Chondrocyte (in vitro differentiated cells): Measurements from ENCODE around the gene AGBL3. TPM values are rescaled to one million over a fixed set of nuclear protein-coding genes. Genes with fewer than 3 reads are reported as not detected.

Experiments
- DNase-seq: peaks from one replicate; pipeline ENCODE4 v3.0.0; 2021; ENCODE audit warnings: mixed read lengths, low spot score
- H3K27ac Mint-ChIP-seq: one replicate; pipeline ENCODE4 v1.8.0; 2021; ENCODE audit warnings: mild to moderate bottlenecking, moderate library complexity, mixed read lengths; ENCODE audit not compliant: unreplicated experiment
- H3K27me3 Mint-ChIP-seq: 2 replicates; pipeline ENCODE4 v1.8.0; 2021; ENCODE audit warnings: low read depth, mixed read lengths
- H3K36me3 Mint-ChIP-seq: 2 replicates; pipeline ENCODE4 v1.8.0; 2021; ENCODE audit warnings: low read depth, mixed read lengths
- H3K4me1 Mint-ChIP-seq: 2 replicates; pipeline ENCODE4 v1.8.0; 2021; ENCODE audit warnings: low read depth, mild to moderate bottlenecking, mixed read lengths
- H3K4me3 Mint-ChIP-seq: one replicate; pipeline ENCODE4 v1.8.0; 2021; ENCODE audit warnings: mild to moderate bottlenecking, moderate library complexity, mixed read lengths; ENCODE audit not compliant: unreplicated experiment
- H3K9me3 Mint-ChIP-seq: 2 replicates; pipeline ENCODE4 v1.8.0; 2021; ENCODE audit warnings: low read depth, mixed read lengths
- CTCF ChIP-seq: fragments of 200-600 bp; sonication (generic); IDR thresholded peaks from 2 replicates; pipeline ENCODE4 v1.5.0; 2021; ENCODE audit warnings: antibody characterized with exemption, mild to moderate bottlenecking, moderate library complexity
- total RNA-seq: library from RNA; stranded (reverse); gene quantifications from 3 replicates; pipeline ENCODE4 v1.2.1, GENCODE V29; 2021

The AGBL3 gene
- total RNA-seq, 1 donor from 2014 or later: 0.30 TPM

GRCh38 chr7:135102372-135102771 is 116.1 kb downstream of the AGBL3 start:
- DNase-seq: no peak
- Mint-ChIP-seq H3K36me3 (no peaks in the 10 kb centered on the region), H3K4me1 (peaks cover 8% of the 10 kb centered on the region), H3K27ac (no peak overlapping the region), H3K4me3 (no peak overlapping the region), H3K9me3 (no peaks in the 10 kb centered on the region), H3K27me3 (peaks cover 2% of the 10 kb centered on the region)
- TF ChIP-seq CTCF: no peak

GRCh38 chr7:135109562-135109961 is 123.3 kb downstream of the AGBL3 start:
- Mint-ChIP-seq H3K27ac (no peak overlapping the region), H3K4me1 (no peaks in the 10 kb centered on the region), H3K27me3 (peaks cover 5% of the 10 kb centered on the region), H3K9me3 (no peaks in the 10 kb centered on the region), H3K4me3 (no peak overlapping the region), H3K36me3 (no peaks in the 10 kb centered on the region)
- no peak for DNase-seq
- TF ChIP-seq CTCF: no peak

- Mint-ChIP-seq H3K36me3 (no peaks in the 10 kb centered on the region), H3K4me1 (no peaks in the 10 kb centered on the region), H3K9me3 (no peaks in the 10 kb centered on the region), H3K27ac (no peak overlapping the region), H3K4me3 (no peak overlapping the region), H3K27me3 (peaks cover 5% of the 10 kb centered on the region)
- no peak for DNase-seq
- TF ChIP-seq CTCF: no peak
These were observed 123.7 kb downstream of the AGBL3 start for GRCh38 chr7:135109976-135110375.

GRCh38 chr7:135111379-135111778 is 125.1 kb downstream of the AGBL3 start:
- no peak for DNase-seq
- H3K4me3 Mint-ChIP-seq: no peak overlapping the region
- no peaks in the 10 kb centered on the region for H3K9me3 Mint-ChIP-seq
- peaks cover 5% of the 10 kb centered on the region for H3K27me3 Mint-ChIP-seq
- H3K4me1 Mint-ChIP-seq: no peaks in the 10 kb centered on the region
- H3K27ac Mint-ChIP-seq: no peak overlapping the region
- TF ChIP-seq CTCF: no peak
- H3K36me3 Mint-ChIP-seq: no peaks in the 10 kb centered on the region

- Mint-ChIP-seq H3K9me3 (peaks cover 7% of the 10 kb centered on the region), H3K4me1 (no peaks in the 10 kb centered on the region), H3K27ac (no peak overlapping the region), H3K36me3 (no peaks in the 10 kb centered on the region), H3K27me3 (no peaks in the 10 kb centered on the region), H3K4me3 (no peak overlapping the region)
- DNase-seq: no peak
- no peak for TF ChIP-seq CTCF
These were observed 128.3 kb downstream of the AGBL3 start for GRCh38 chr7:135114622-135115021.
